Endodermal cell (in vitro differentiated cells): ENCODE results near the gene MRGPRE. TPM values are rescaled to one million over a fixed set of nuclear protein-coding genes. Genes with fewer than 3 reads are reported as not detected.
A peak's percentile ranks its signal among the peaks of the same experiment; 100 is the strongest.

ENCODE experiments used
- DNase-seq: peaks from one replicate; pipeline ENCODE4 v3.0.0-alpha.2; 2017
- H3K27ac ChIP-seq: 2 replicates; pipeline ENCODE4 v1.5.1; 2013; ENCODE audit warnings: mild to moderate bottlenecking, low read depth, low read length, moderate library complexity
- H3K27me3 ChIP-seq: 2 replicates; pipeline ENCODE4 v1.6.1; 2013; ENCODE audit warnings: mild to moderate bottlenecking, low read length, moderate library complexity; ENCODE audit not compliant: insufficient read depth, control insufficient read depth, poor library complexity, severe bottlenecking
- H3K36me3 ChIP-seq: 2 replicates; pipeline ENCODE4 v1.7.0; 2013; ENCODE audit warnings: mild to moderate bottlenecking, low read length, moderate library complexity; ENCODE audit not compliant: control insufficient read depth, insufficient read depth
- H3K4me1 ChIP-seq: one replicate; pipeline ENCODE4 v1.7.0; 2013; ENCODE audit warnings: low read length; ENCODE audit not compliant: control insufficient read depth, insufficient read depth
- H3K4me3 ChIP-seq: 2 replicates; pipeline ENCODE4 v1.5.1; 2013; ENCODE audit warnings: mild to moderate bottlenecking, low read length, moderate library complexity
- H3K9ac ChIP-seq: 2 replicates; pipeline ENCODE4 v1.6.1; 2013; ENCODE audit warnings: mild to moderate bottlenecking, low read length, moderate library complexity; ENCODE audit not compliant: poor library complexity, severe bottlenecking; ENCODE audit errors: extremely low read depth
- H3K9me3 ChIP-seq: 2 replicates; pipeline ENCODE4 v1.6.1; 2013; ENCODE audit warnings: mild to moderate bottlenecking, low read length, moderate library complexity; ENCODE audit not compliant: control insufficient read depth
- H3K27ac Mint-ChIP-seq: 2 replicates; pipeline ENCODE4 v1.8.0; 2020; ENCODE audit warnings: mixed read lengths
- H3K27me3 Mint-ChIP-seq: 2 replicates; pipeline ENCODE4 v1.8.0; 2021; ENCODE audit warnings: mild to moderate bottlenecking, mixed read lengths; ENCODE audit not compliant: insufficient read depth
- H3K36me3 Mint-ChIP-seq: 2 replicates; pipeline ENCODE4 v1.8.0; 2020; ENCODE audit warnings: low read depth, mixed read lengths
- H3K4me1 Mint-ChIP-seq: 2 replicates; pipeline ENCODE4 v1.8.0; 2020; ENCODE audit warnings: mixed read lengths
- H3K4me3 Mint-ChIP-seq: 2 replicates; pipeline ENCODE4 v1.8.0; 2020; ENCODE audit warnings: mild to moderate bottlenecking, moderate library complexity, mixed read lengths
- H3K9me3 Mint-ChIP-seq: 2 replicates; pipeline ENCODE4 v1.8.0; 2020; ENCODE audit warnings: mild to moderate bottlenecking, mixed read lengths
- CTCF ChIP-seq: fragments of 200-600 bp; sonication (generic); conservative IDR thresholded peaks from 2 replicates; pipeline ENCODE4 v1.5.0; 2021; ENCODE audit warnings: antibody characterized with exemption, mild to moderate bottlenecking
- WGBS, 2 experiments: methylation state at CpG; one replicate each; pipeline versions ENCODE4 v1.1.5 to v1.1.7; 2013; ENCODE audit warnings: missing lambda C conversion rate in 2 of 2, mixed read lengths in 1 of 2; ENCODE audit not compliant: insufficient coverage in 1 of 2, insufficient read length in 1 of 2; 5-methylcytosine and 5-hydroxymethylcytosine counted together
- total RNA-seq, 2 donors: library from RNA; stranded (reverse); fragmentation: NEBNext Ultra II Directional in 1 of 2; extraction: Animal tissue kit (Norgen Biotek cat#: 25700) in 1 of 2; gene quantifications; 2 replicates in 1 of 2; 3 replicates in 1 of 2; pipeline ENCODE4 v1.2.1, GENCODE V29; 2021

MRGPRE gene
- total RNA-seq, 2 donors from 2014 or later: not detected

GRCh38 chr11:3222941-3223915 lies 9.0 kb downstream of the MRGPRE start:
- no peak overlapping the region for H3K9ac ChIP-seq
- no peaks in the 10 kb centered on the region for H3K36me3 ChIP-seq
- no peaks in the 10 kb centered on the region for H3K36me3 Mint-ChIP-seq
- no peaks in the 10 kb centered on the region for H3K4me1 ChIP-seq
- peaks cover 2% of the 10 kb centered on the region for H3K4me1 Mint-ChIP-seq
- no peak for TF ChIP-seq CTCF
- no peaks in the 10 kb centered on the region for H3K9me3 ChIP-seq
- peaks cover 6% of the 10 kb centered on the region for H3K27me3 ChIP-seq
- H3K4me3 Mint-ChIP-seq: no peak overlapping the region
- WGBS, 2 experiments: 85 to 87% methylated on average over 28 to 33 of the region's 36 CpGs
- no peak overlapping the region for H3K27ac Mint-ChIP-seq
- H3K9me3 Mint-ChIP-seq: no peaks in the 10 kb centered on the region
- H3K4me3 ChIP-seq: no peak overlapping the region
- peaks cover 31% of the 10 kb centered on the region for H3K27me3 Mint-ChIP-seq
- peak; percentile 40 for DNase-seq
- no peak overlapping the region for H3K27ac ChIP-seq

GRCh38 chr11:3222003-3222855 lies 10.0 kb downstream of the MRGPRE start:
- Mint-ChIP-seq H3K4me1 (peaks cover 2% of the 10 kb centered on the region), H3K9me3 (no peaks in the 10 kb centered on the region), H3K27ac (no peak overlapping the region), H3K27me3 (peaks cover 35% of the 10 kb centered on the region), H3K36me3 (no peaks in the 10 kb centered on the region), H3K4me3 (no peak overlapping the region)
- Histone ChIP-seq H3K9ac (no peak overlapping the region), H3K9me3 (no peaks in the 10 kb centered on the region), H3K27me3 (peaks cover 6% of the 10 kb centered on the region), H3K36me3 (no peaks in the 10 kb centered on the region), H3K27ac (no peak overlapping the region), H3K4me1 (no peaks in the 10 kb centered on the region), H3K4me3 (no peak overlapping the region)
- 30% methylated on average over 1 of the region's 37 CpGs; no CpG with 5 or more reads in 1 of the 2 experiments for WGBS, 2 experiments
- no peak for TF ChIP-seq CTCF
- no peak for DNase-seq

- peaks cover 9% of the 10 kb centered on the region for H3K27me3 ChIP-seq
- Mint-ChIP-seq H3K4me1 (peaks cover 2% of the 10 kb centered on the region), H3K27me3 (peaks cover 39% of the 10 kb centered on the region), H3K27ac (no peak overlapping the region), H3K9me3 (no peaks in the 10 kb centered on the region), H3K36me3 (no peaks in the 10 kb centered on the region), H3K4me3 (no peak overlapping the region)
- H3K9ac ChIP-seq: no peak overlapping the region
- no peaks in the 10 kb centered on the region for H3K9me3 ChIP-seq
- H3K4me1 ChIP-seq: no peaks in the 10 kb centered on the region
- no peak for DNase-seq
- WGBS, 2 experiments: no CpG with 5 or more reads among the region's 27 CpGs
- H3K36me3 ChIP-seq: no peaks in the 10 kb centered on the region
- H3K27ac ChIP-seq: no peak overlapping the region
- no peak for TF ChIP-seq CTCF
- no peak overlapping the region for H3K4me3 ChIP-seq
These were observed 10.7 kb downstream of the MRGPRE start for GRCh38 chr11:3221408-3222002.
